Endodermal cell (in vitro differentiated cells): ENCODE measurements around the gene COL8A1. TPM values are rescaled to one million over a fixed set of nuclear protein-coding genes. Genes with fewer than 3 reads are reported as not detected.

Experiments used
- DNase-seq: peaks from one replicate; pipeline ENCODE4 v3.0.0-alpha.2; 2017
- H3K27ac ChIP-seq: 2 replicates; pipeline ENCODE4 v1.5.1; 2013; ENCODE audit warnings: mild to moderate bottlenecking, low read depth, low read length, moderate library complexity
- H3K27me3 ChIP-seq: 2 replicates; pipeline ENCODE4 v1.6.1; 2013; ENCODE audit warnings: mild to moderate bottlenecking, low read length, moderate library complexity; ENCODE audit not compliant: insufficient read depth, control insufficient read depth, poor library complexity, severe bottlenecking
- H3K36me3 ChIP-seq: 2 replicates; pipeline ENCODE4 v1.7.0; 2013; ENCODE audit warnings: mild to moderate bottlenecking, low read length, moderate library complexity; ENCODE audit not compliant: control insufficient read depth, insufficient read depth
- H3K4me1 ChIP-seq: one replicate; pipeline ENCODE4 v1.7.0; 2013; ENCODE audit warnings: low read length; ENCODE audit not compliant: control insufficient read depth, insufficient read depth
- H3K4me3 ChIP-seq: 2 replicates; pipeline ENCODE4 v1.5.1; 2013; ENCODE audit warnings: mild to moderate bottlenecking, low read length, moderate library complexity
- H3K9ac ChIP-seq: 2 replicates; pipeline ENCODE4 v1.6.1; 2013; ENCODE audit warnings: mild to moderate bottlenecking, low read length, moderate library complexity; ENCODE audit not compliant: poor library complexity, severe bottlenecking; ENCODE audit errors: extremely low read depth
- H3K9me3 ChIP-seq: 2 replicates; pipeline ENCODE4 v1.6.1; 2013; ENCODE audit warnings: mild to moderate bottlenecking, low read length, moderate library complexity; ENCODE audit not compliant: control insufficient read depth
- H3K27ac Mint-ChIP-seq: 2 replicates; pipeline ENCODE4 v1.8.0; 2020; ENCODE audit warnings: mixed read lengths
- H3K27me3 Mint-ChIP-seq: 2 replicates; pipeline ENCODE4 v1.8.0; 2021; ENCODE audit warnings: mild to moderate bottlenecking, mixed read lengths; ENCODE audit not compliant: insufficient read depth
- H3K36me3 Mint-ChIP-seq: 2 replicates; pipeline ENCODE4 v1.8.0; 2020; ENCODE audit warnings: low read depth, mixed read lengths
- H3K4me1 Mint-ChIP-seq: 2 replicates; pipeline ENCODE4 v1.8.0; 2020; ENCODE audit warnings: mixed read lengths
- H3K4me3 Mint-ChIP-seq: 2 replicates; pipeline ENCODE4 v1.8.0; 2020; ENCODE audit warnings: mild to moderate bottlenecking, moderate library complexity, mixed read lengths
- H3K9me3 Mint-ChIP-seq: 2 replicates; pipeline ENCODE4 v1.8.0; 2020; ENCODE audit warnings: mild to moderate bottlenecking, mixed read lengths
- CTCF ChIP-seq: fragments of 200-600 bp; sonication (generic); conservative IDR thresholded peaks from 2 replicates; pipeline ENCODE4 v1.5.0; 2021; ENCODE audit warnings: antibody characterized with exemption, mild to moderate bottlenecking
- WGBS, 2 experiments: methylation state at CpG; one replicate each; pipeline versions ENCODE4 v1.1.5 to v1.1.7; 2013; ENCODE audit warnings: missing lambda C conversion rate in 2 of 2, mixed read lengths in 1 of 2; ENCODE audit not compliant: insufficient coverage in 1 of 2, insufficient read length in 1 of 2; 5-methylcytosine and 5-hydroxymethylcytosine counted together
- total RNA-seq, 2 donors: library from RNA; stranded (reverse); fragmentation: NEBNext Ultra II Directional in 1 of 2; extraction: Animal tissue kit (Norgen Biotek cat#: 25700) in 1 of 2; gene quantifications; 2 replicates in 1 of 2; 3 replicates in 1 of 2; pipeline ENCODE4 v1.2.1, GENCODE V29; 2021

Gene COL8A1
- total RNA-seq, 2 donors from 2014 or later = 3.5 to 3.9 TPM

GRCh38 chr3:99808163-99808794 is 169.9 kb downstream of the COL8A1 start:
- peaks cover 36% of the 10 kb centered on the region for H3K9me3 Mint-ChIP-seq
- Histone ChIP-seq H3K27ac (no peak overlapping the region), H3K9me3 (peaks cover 40% of the 10 kb centered on the region), H3K4me3 (no peak overlapping the region), H3K36me3 (no peaks in the 10 kb centered on the region), H3K27me3 (no peaks in the 10 kb centered on the region), H3K4me1 (no peaks in the 10 kb centered on the region), H3K9ac (no peak overlapping the region)
- H3K27me3 Mint-ChIP-seq = no peaks in the 10 kb centered on the region
- H3K4me3 Mint-ChIP-seq = no peak overlapping the region
- 52 to 54% methylated on average over 4 of the region's 4 CpGs for WGBS, 2 experiments
- H3K36me3 Mint-ChIP-seq = peaks cover 10% of the 10 kb centered on the region
- peak; percentile 88 for TF ChIP-seq CTCF
- DNase-seq = peak; percentile 86
- H3K4me1 Mint-ChIP-seq = no peaks in the 10 kb centered on the region
- H3K27ac Mint-ChIP-seq = no peak overlapping the region

GRCh38 chr3:99809565-99809964 is 171.2 kb downstream of the COL8A1 start:
- peaks cover 6% of the 10 kb centered on the region for H3K36me3 Mint-ChIP-seq
- WGBS, 2 experiments = 85 to 100% methylated on average over 1 to 2 of the region's 2 CpGs
- DNase-seq = no peak

GRCh38 chr3:99810403-99810802 is 172.0 kb downstream of the COL8A1 start:
- H3K4me3 Mint-ChIP-seq = no peak overlapping the region
- TF ChIP-seq CTCF = no peak
- Histone ChIP-seq H3K27me3 (no peaks in the 10 kb centered on the region), H3K27ac (no peak overlapping the region), H3K36me3 (no peaks in the 10 kb centered on the region), H3K9me3 (peaks cover 19% of the 10 kb centered on the region), H3K4me1 (no peaks in the 10 kb centered on the region), H3K4me3 (no peak overlapping the region), H3K9ac (no peak overlapping the region)
- 86 to 89% methylated on average over 1 of the region's 1 CpG for WGBS, 2 experiments
- peaks cover 17% of the 10 kb centered on the region for H3K9me3 Mint-ChIP-seq
- no peak overlapping the region for H3K27ac Mint-ChIP-seq
- no peak for DNase-seq
- H3K27me3 Mint-ChIP-seq = no peaks in the 10 kb centered on the region
- H3K4me1 Mint-ChIP-seq = no peaks in the 10 kb centered on the region
- H3K36me3 Mint-ChIP-seq = peaks cover 5% of the 10 kb centered on the region

More at GRCh38 chr3:99809565-99809964, 171.2 kb downstream of the COL8A1 start:
- Histone ChIP-seq H3K27me3 (no peaks in the 10 kb centered on the region), H3K4me1 (no peaks in the 10 kb centered on the region), H3K9me3 (peaks cover 27% of the 10 kb centered on the region), H3K27ac (no peak overlapping the region), H3K36me3 (no peaks in the 10 kb centered on the region), H3K9ac (no peak overlapping the region), H3K4me3 (no peak overlapping the region)
- H3K4me3 Mint-ChIP-seq = no peak overlapping the region
- TF ChIP-seq CTCF = no peak
- H3K4me1 Mint-ChIP-seq = no peaks in the 10 kb centered on the region
- H3K27me3 Mint-ChIP-seq = no peaks in the 10 kb centered on the region
- H3K9me3 Mint-ChIP-seq = peaks cover 25% of the 10 kb centered on the region
- H3K27ac Mint-ChIP-seq = no peak overlapping the region
